HUES64 (cell line): ENCODE results near the gene PDGFA.
A peak's percentile ranks its signal among the peaks of the same experiment; 100 is the strongest.

Experiments
- H3K27ac ChIP-seq: 2 replicates; pipeline ENCODE4 v1.7.0; 2013; ENCODE audit warnings: low read depth, low read length, inconsistent platforms
- H3K27me3 ChIP-seq: 2 replicates; pipeline ENCODE4 v1.6.1; 2013; ENCODE audit warnings: mild to moderate bottlenecking, low read length; ENCODE audit not compliant: insufficient read depth
- H3K36me3 ChIP-seq: 2 replicates; pipeline ENCODE4 v1.6.1; 2013; ENCODE audit warnings: mild to moderate bottlenecking, low read length; ENCODE audit not compliant: insufficient read depth
- H3K4me1 ChIP-seq: 2 replicates; pipeline ENCODE4 v1.6.1; 2013; ENCODE audit warnings: mild to moderate bottlenecking, low read length, moderate library complexity; ENCODE audit not compliant: insufficient read depth
- H3K4me3 ChIP-seq: 2 replicates; pipeline ENCODE4 v1.5.1; 2013; ENCODE audit warnings: mild to moderate bottlenecking, low read length, moderate library complexity
- H3K9ac ChIP-seq: 2 replicates; pipeline ENCODE4 v1.6.1; 2013; ENCODE audit warnings: mild to moderate bottlenecking, low read depth, low read length
- H3K9me3 ChIP-seq: 2 replicates; pipeline ENCODE4 v1.6.1; 2013; ENCODE audit warnings: low read depth, low read length; ENCODE audit not compliant: insufficient read depth
- WGBS: fragments of 150-250, 120-280 bp; methylation state at CpG from one replicate; pipeline ENCODE4 v1.1.7; 2013; ENCODE audit warnings: missing lambda C conversion rate; 5-methylcytosine and 5-hydroxymethylcytosine counted together

Gene PDGFA

GRCh38 chr7:532379-533143 lies 12.9 kb upstream of the PDGFA start:
- no peaks in the 10 kb centered on the region for H3K4me1 ChIP-seq
- H3K27me3 ChIP-seq, result no peaks in the 10 kb centered on the region
- no peak overlapping the region for H3K27ac ChIP-seq
- no peak overlapping the region for H3K4me3 ChIP-seq
- no peaks in the 10 kb centered on the region for H3K36me3 ChIP-seq
- WGBS, result 89% methylated on average over 15 of the region's 15 CpGs
- no peak overlapping the region for H3K9ac ChIP-seq
- no peaks in the 10 kb centered on the region for H3K9me3 ChIP-seq

- no peaks in the 10 kb centered on the region for H3K27me3 ChIP-seq
- 90% methylated on average over 10 of the region's 10 CpGs for WGBS
- no peaks in the 10 kb centered on the region for H3K4me1 ChIP-seq
- H3K36me3 ChIP-seq, result no peaks in the 10 kb centered on the region
- H3K9me3 ChIP-seq, result no peaks in the 10 kb centered on the region
- H3K27ac ChIP-seq, result no peak overlapping the region
- H3K4me3 ChIP-seq, result no peak overlapping the region
- no peak overlapping the region for H3K9ac ChIP-seq
Observed at GRCh38 chr7:531777-532176, 12.1 kb upstream of the PDGFA start.

- no peaks in the 10 kb centered on the region for H3K36me3 ChIP-seq
- H3K27ac ChIP-seq, result no peak overlapping the region
- H3K9ac ChIP-seq, result no peak overlapping the region
- H3K4me3 ChIP-seq, result no peak overlapping the region
- 89% methylated on average over 2 of the region's 2 CpGs for WGBS
- H3K27me3 ChIP-seq, result peaks cover 15% of the 10 kb centered on the region
- H3K9me3 ChIP-seq, result no peaks in the 10 kb centered on the region
- H3K4me1 ChIP-seq, result 0 out of 2 replicates have a peak, but pooled peaks cover under 1% of the 10 kb centered on the region
Observed at GRCh38 chr7:528451-528850, 8.8 kb upstream of the PDGFA start.

GRCh38 chr7:527723-528122 lies 8.1 kb upstream of the PDGFA start:
- Histone ChIP-seq H3K4me3 (no peak overlapping the region), H3K27me3 (peaks cover 22% of the 10 kb centered on the region), H3K4me1 (0 out of 2 replicates have a peak, but pooled peaks cover 4% of the 10 kb centered on the region), H3K36me3 (no peaks in the 10 kb centered on the region), H3K9ac (no peak overlapping the region), H3K27ac (no peak overlapping the region), H3K9me3 (no peaks in the 10 kb centered on the region)
- 93% methylated on average over 4 of the region's 4 CpGs for WGBS

GRCh38 chr7:526460-527034 lies 6.9 kb upstream of the PDGFA start:
- H3K36me3 ChIP-seq, result no peaks in the 10 kb centered on the region
- H3K9ac ChIP-seq, result no peak overlapping the region
- no peak overlapping the region for H3K27ac ChIP-seq
- 0 out of 2 replicates have a peak, but pooled peaks cover 4% of the 10 kb centered on the region for H3K4me1 ChIP-seq
- 89% methylated on average over 22 of the region's 22 CpGs for WGBS
- no peak overlapping the region for H3K4me3 ChIP-seq
- no peaks in the 10 kb centered on the region for H3K9me3 ChIP-seq
- H3K27me3 ChIP-seq, result peaks cover 34% of the 10 kb centered on the region

GRCh38 chr7:525740-526139 lies 6.1 kb upstream of the PDGFA start:
- WGBS, result 82% methylated on average over 12 of the region's 12 CpGs
- H3K36me3 ChIP-seq, result no peaks in the 10 kb centered on the region
- H3K27me3 ChIP-seq, result peaks cover 42% of the 10 kb centered on the region
- no peaks in the 10 kb centered on the region for H3K9me3 ChIP-seq
- H3K27ac ChIP-seq, result no peak overlapping the region
- H3K4me1 ChIP-seq, result 0 out of 2 replicates have a peak, but pooled peaks cover 4% of the 10 kb centered on the region
- H3K4me3 ChIP-seq, result no peak overlapping the region
- H3K9ac ChIP-seq, result no peak overlapping the region

GRCh38 chr7:524800-525199 lies 5.2 kb upstream of the PDGFA start:
- H3K9ac ChIP-seq, result no peak overlapping the region
- H3K4me1 ChIP-seq, result 0 out of 2 replicates have a peak, but pooled peaks cover 4% of the 10 kb centered on the region
- 94% methylated on average over 9 of the region's 9 CpGs for WGBS
- peaks cover 51% of the 10 kb centered on the region for H3K27me3 ChIP-seq
- no peak overlapping the region for H3K4me3 ChIP-seq
- no peaks in the 10 kb centered on the region for H3K36me3 ChIP-seq
- no peak overlapping the region for H3K27ac ChIP-seq
- no peaks in the 10 kb centered on the region for H3K9me3 ChIP-seq

- 0 out of 2 replicates have a peak, but pooled peaks cover 4% of the 10 kb centered on the region for H3K4me1 ChIP-seq
- H3K9me3 ChIP-seq, result no peaks in the 10 kb centered on the region
- 86% methylated on average over 28 of the region's 28 CpGs for WGBS
- no peak overlapping the region for H3K27ac ChIP-seq
- H3K9ac ChIP-seq, result no peak overlapping the region
- H3K36me3 ChIP-seq, result no peaks in the 10 kb centered on the region
- peaks cover 53% of the 10 kb centered on the region for H3K27me3 ChIP-seq
- H3K4me3 ChIP-seq, result no peak overlapping the region
Observed at GRCh38 chr7:523347-524336, 4.0 kb upstream of the PDGFA start.

GRCh38 chr7:522951-523314 lies 3.3 kb upstream of the PDGFA start:
- H3K9me3 ChIP-seq, result no peaks in the 10 kb centered on the region
- peaks cover 57% of the 10 kb centered on the region for H3K27me3 ChIP-seq
- H3K9ac ChIP-seq, result no peak overlapping the region
- peak overlapping the region; percentile 84; the same call in 1 of the 2 replicates for H3K4me3 ChIP-seq
- H3K4me1 ChIP-seq, result 0 out of 2 replicates have a peak, but pooled peaks cover 4% of the 10 kb centered on the region
- no peak overlapping the region for H3K27ac ChIP-seq
- H3K36me3 ChIP-seq, result no peaks in the 10 kb centered on the region
- 52% methylated on average over 15 of the region's 21 CpGs for WGBS

GRCh38 chr7:522071-522950 lies 2.7 kb upstream of the PDGFA start:
- 1% methylated on average over 91 of the region's 91 CpGs for WGBS
- H3K4me1 ChIP-seq, result 0 out of 2 replicates have a peak, but pooled peaks cover 4% of the 10 kb centered on the region
- peak overlapping the region; percentile 84 for H3K4me3 ChIP-seq

More at GRCh38 chr7:522071-522950, 2.7 kb upstream of the PDGFA start:
- peaks cover 61% of the 10 kb centered on the region for H3K27me3 ChIP-seq
- no peaks in the 10 kb centered on the region for H3K9me3 ChIP-seq
- H3K27ac ChIP-seq, result no peak overlapping the region
- peak overlapping the region; percentile 14; the same call in 1 of the 2 replicates for H3K9ac ChIP-seq
- no peaks in the 10 kb centered on the region for H3K36me3 ChIP-seq
